ENCODE results near the gene CHIC2. TPM values are rescaled to one million over a fixed set of nuclear protein-coding genes. Genes with fewer than 3 reads are reported as not detected.

Gene CHIC2
- total and polyA plus RNA-seq, 2 donors (not counting 1 experiment from before 2014, with no cell fraction given) = 39.4 to 52.0 TPM

- H3K9me3 ChIP-seq (ENCODE audit: control insufficient read depth, insufficient read depth, low read depth, low read length) = no peaks in the 10 kb centered on the region
- no peaks in the 10 kb centered on the region for H3K79me2 ChIP-seq (ENCODE audit: control insufficient read depth, insufficient read depth, low read length)
- DNase-seq (ENCODE audit: low read depth in 2 of 2) = no peak
- peak overlapping the region; percentile 58 for H3K4me2 ChIP-seq (ENCODE audit: extremely low read depth, insufficient read depth, low read length)
- TF ChIP-seq CTCF (conservative IDR thresholded peaks at IDR 0.05 in 1 of 2, IDR thresholded peaks at IDR 0.05 in 1 of 2; ENCODE audit: low read depth in 1 of 2, low read length in 2 of 2) = no peak
- peak overlapping the region in 1 of 4 experiments; percentile 33 for H3K4me3 ChIP-seq (replicated peaks in 1 of 4; ENCODE audit: control extremely low read depth in 1 of 4, insufficient read depth in 1 of 4, low read depth in 3 of 4, low read length in 4 of 4)
- H3K9ac ChIP-seq (ENCODE audit: insufficient read depth, low read length) = no peak overlapping the region
- no peak overlapping the region for H3K27ac ChIP-seq (ENCODE audit: insufficient read depth, low read length)
- no peaks in the 10 kb centered on the region for H3K36me3 ChIP-seq (ENCODE audit: control insufficient read depth, insufficient read depth, low read length)
- peaks cover 25% of the 10 kb centered on the region for H3K27me3 ChIP-seq (ENCODE audit: control insufficient read depth, insufficient read depth, low read length)
- H3K4me1 ChIP-seq (ENCODE audit: control insufficient read depth, extremely low read depth, insufficient read depth, low read length) = peaks cover 13% of the 10 kb centered on the region
- H2AFZ ChIP-seq (ENCODE audit: low read length) = peak overlapping the region; percentile 73
- no peaks in the 10 kb centered on the region for H4K20me1 ChIP-seq (ENCODE audit: control insufficient read depth, extremely low read depth, insufficient read depth, low read length)
These were observed 38.8 kb upstream of the CHIC2 start for GRCh38 chr4:54103190-54103574.

GRCh38 chr4:54102531-54103106 lies 38.2 kb upstream of the CHIC2 start:
- Histone ChIP-seq H2AFZ (ENCODE audit: low read length) (no peak overlapping the region), H3K9me3 (ENCODE audit: control insufficient read depth, insufficient read depth, low read depth, low read length) (no peaks in the 10 kb centered on the region), H3K4me3 (replicated peaks in 1 of 4; ENCODE audit: control extremely low read depth in 1 of 4, insufficient read depth in 1 of 4, low read depth in 3 of 4, low read length in 4 of 4) (no peak overlapping the region), H4K20me1 (ENCODE audit: control insufficient read depth, extremely low read depth, insufficient read depth, low read length) (no peaks in the 10 kb centered on the region), H3K9ac (ENCODE audit: insufficient read depth, low read length) (no peak overlapping the region), H3K79me2 (ENCODE audit: control insufficient read depth, insufficient read depth, low read length) (no peaks in the 10 kb centered on the region), H3K27ac (ENCODE audit: insufficient read depth, low read length) (no peak overlapping the region), H3K4me2 (ENCODE audit: extremely low read depth, insufficient read depth, low read length) (no peak overlapping the region), H3K36me3 (ENCODE audit: control insufficient read depth, insufficient read depth, low read length) (no peaks in the 10 kb centered on the region), H3K4me1 (ENCODE audit: control insufficient read depth, extremely low read depth, insufficient read depth, low read length) (peaks cover 13% of the 10 kb centered on the region), H3K27me3 (ENCODE audit: control insufficient read depth, insufficient read depth, low read length) (peaks cover 29% of the 10 kb centered on the region)
- TF ChIP-seq CTCF (conservative IDR thresholded peaks at IDR 0.05 in 1 of 2, IDR thresholded peaks at IDR 0.05 in 1 of 2; ENCODE audit: low read depth in 1 of 2, low read length in 2 of 2) = no peak
- no peak for TF ChIP-seq EZH2 (IDR thresholded peaks at IDR 0.05; ENCODE audit: low read length, missing control alignments)
- DNase-seq (ENCODE audit: low read depth in 2 of 2) = no peak

GRCh38 chr4:54101190-54102041 lies 37.0 kb upstream of the CHIC2 start:
- Histone ChIP-seq H3K27ac (ENCODE audit: insufficient read depth, low read length) (no peak overlapping the region), H3K27me3 (ENCODE audit: control insufficient read depth, insufficient read depth, low read length) (peaks cover 30% of the 10 kb centered on the region), H3K36me3 (ENCODE audit: control insufficient read depth, insufficient read depth, low read length) (no peaks in the 10 kb centered on the region)

More at GRCh38 chr4:54101190-54102041, 37.0 kb upstream of the CHIC2 start:
- no peak for TF ChIP-seq CTCF (conservative IDR thresholded peaks at IDR 0.05 in 1 of 2, IDR thresholded peaks at IDR 0.05 in 1 of 2; ENCODE audit: low read depth in 1 of 2, low read length in 2 of 2)
- peak; percentile 86 for TF ChIP-seq EZH2 (IDR thresholded peaks at IDR 0.05; ENCODE audit: low read length, missing control alignments)
- no peak overlapping the region for H2AFZ ChIP-seq (ENCODE audit: low read length)
- no peak overlapping the region for H3K9ac ChIP-seq (ENCODE audit: insufficient read depth, low read length)
- no peaks in the 10 kb centered on the region for H4K20me1 ChIP-seq (ENCODE audit: control insufficient read depth, extremely low read depth, insufficient read depth, low read length)
- H3K9me3 ChIP-seq (ENCODE audit: control insufficient read depth, insufficient read depth, low read depth, low read length) = no peaks in the 10 kb centered on the region
- peaks cover 13% of the 10 kb centered on the region for H3K4me1 ChIP-seq (ENCODE audit: control insufficient read depth, extremely low read depth, insufficient read depth, low read length)
- no peak for DNase-seq (ENCODE audit: low read depth in 2 of 2)
- H3K4me2 ChIP-seq (ENCODE audit: extremely low read depth, insufficient read depth, low read length) = peak overlapping the region; percentile 93
- no peaks in the 10 kb centered on the region for H3K79me2 ChIP-seq (ENCODE audit: control insufficient read depth, insufficient read depth, low read length)
- peak overlapping the region; percentile 44 to 59 (median 52) for H3K4me3 ChIP-seq (replicated peaks in 1 of 4; ENCODE audit: control extremely low read depth in 1 of 4, insufficient read depth in 1 of 4, low read depth in 3 of 4, low read length in 4 of 4)

All from fibroblast of lung (primary cell).